Peyer's patch (tissue), 4 donors: Measurements from ENCODE around the gene PALM2AKAP2. TPM values are rescaled to one million over a fixed set of nuclear protein-coding genes. Genes with fewer than 3 reads are reported as not detected.

Experiments
- DNase-seq, 3 donors: peaks; one replicate each; pipeline ENCODE4 v3.0.0-alpha.2; 2017 to 2019
- H3K27ac ChIP-seq, 4 donors: fragments of 200-600 bp; sonication (generic); one replicate each; pipeline ENCODE4 v1.5.1; 2016 to 2019
- H3K27me3 ChIP-seq, 2 donors: fragments of 200-600 bp; sonication (generic); one replicate each; pipeline ENCODE4 v1.5.1; 2019
- H3K36me3 ChIP-seq, 3 donors: fragments of 200-600 bp; sonication (generic); one replicate each; pipeline ENCODE4 v1.5.1; 2016 to 2019
- H3K4me1 ChIP-seq, 4 donors: fragments of 200-600 bp; sonication (generic); one replicate each; pipeline ENCODE4 v1.5.1; 2016 to 2019
- H3K4me3 ChIP-seq, 4 donors: fragments of 200-600 bp; sonication (generic); 1 replicate in 3 of 4; 2 replicates in 1 of 4; pipeline ENCODE4 v1.5.1; 2016 to 2019; ENCODE audit warnings: mild to moderate bottlenecking in 1 of 4
- H3K9me3 ChIP-seq, 4 donors: fragments of 200-600 bp; sonication (generic); one replicate each; pipeline ENCODE4 v1.5.1; 2016 to 2019; ENCODE audit warnings: mild to moderate bottlenecking in 1 of 4
- CTCF ChIP-seq, 6 experiments: fragments of 450-650 bp in 4 of 6; fragments of 200-600 bp in 2 of 6; sonication (generic) in 1 of 6; IDR thresholded peaks; one replicate each; pipeline ENCODE4 v1.5.1; 2017 to 2019; ENCODE audit warnings: antibody characterized with exemption in 6 of 6, mild to moderate bottlenecking in 3 of 6, moderate library complexity in 1 of 6
- POLR2A ChIP-seq, 2 donors: fragments of 450-650 bp; IDR thresholded peaks; one replicate each; pipeline ENCODE4 v1.5.1; 2017; ENCODE audit warnings: antibody characterized with exemption in 2 of 2, mild to moderate bottlenecking in 2 of 2, moderate library complexity in 2 of 2
- total RNA-seq, 4 donors: library from RNA; depleted of rRNA; stranded (reverse); fragments of >200 nt; gene quantifications; one replicate each; pipeline ENCODE4 v1.1.0, GENCODE V29; 2016

PALM2AKAP2 gene
- total RNA-seq, 4 donors from 2014 or later, result 1.9 to 3.3 TPM; not detected in 2

- no peak for TF ChIP-seq CTCF (IDR thresholded peaks at IDR 0.05)
- no peak for TF ChIP-seq POLR2A (IDR thresholded peaks at IDR 0.05)
- Histone ChIP-seq H3K27ac (no peak overlapping the region), H3K36me3 (no peaks in the 10 kb centered on the region), H3K9me3 (no peaks in the 10 kb centered on the region), H3K4me3 (no peak overlapping the region), H3K27me3 (no peaks in the 10 kb centered on the region), H3K4me1 (peaks cover 0 to 4% (median 0%) of the 10 kb centered on the region in 4 donors)
- no peak for DNase-seq
Observed at GRCh38 chr9:109737295-109737694, 42.7 kb upstream of the PALM2AKAP2 start.

- Histone ChIP-seq H3K27me3 (no peaks in the 10 kb centered on the region), H3K4me3 (no peak overlapping the region), H3K9me3 (no peaks in the 10 kb centered on the region), H3K27ac (no peak overlapping the region), H3K4me1 (no peaks in the 10 kb centered on the region), H3K36me3 (no peaks in the 10 kb centered on the region)
- TF ChIP-seq POLR2A (IDR thresholded peaks at IDR 0.05), result no peak
- TF ChIP-seq CTCF (IDR thresholded peaks at IDR 0.05), result no peak
- no peak for DNase-seq
Observed at GRCh38 chr9:109739760-109740159, 40.2 kb upstream of the PALM2AKAP2 start.

- Histone ChIP-seq H3K36me3 (no peaks in the 10 kb centered on the region), H3K4me1 (no peaks in the 10 kb centered on the region), H3K27ac (no peak overlapping the region), H3K4me3 (no peak overlapping the region), H3K9me3 (no peaks in the 10 kb centered on the region), H3K27me3 (no peaks in the 10 kb centered on the region)
- TF ChIP-seq CTCF (IDR thresholded peaks at IDR 0.05), result no peak
- no peak for TF ChIP-seq POLR2A (IDR thresholded peaks at IDR 0.05)
- DNase-seq, result no peak
Observed at GRCh38 chr9:109742776-109743348, 37.1 kb upstream of the PALM2AKAP2 start.

- Histone ChIP-seq H3K4me1 (no peaks in the 10 kb centered on the region), H3K4me3 (no peak overlapping the region), H3K36me3 (no peaks in the 10 kb centered on the region), H3K9me3 (no peaks in the 10 kb centered on the region), H3K27me3 (no peaks in the 10 kb centered on the region), H3K27ac (no peak overlapping the region)
- no peak for DNase-seq
- no peak for TF ChIP-seq CTCF (IDR thresholded peaks at IDR 0.05)
- no peak for TF ChIP-seq POLR2A (IDR thresholded peaks at IDR 0.05)
Observed at GRCh38 chr9:109743696-109744095, 36.3 kb upstream of the PALM2AKAP2 start.

- H3K27me3 ChIP-seq, result no peaks in the 10 kb centered on the region
- no peak overlapping the region for H3K4me3 ChIP-seq
- DNase-seq, result no peak
- no peaks in the 10 kb centered on the region for H3K4me1 ChIP-seq
- TF ChIP-seq CTCF (IDR thresholded peaks at IDR 0.05) (no peak), POLR2A (IDR thresholded peaks at IDR 0.05) (no peak)
- no peaks in the 10 kb centered on the region for H3K9me3 ChIP-seq
- H3K36me3 ChIP-seq, result no peaks in the 10 kb centered on the region
- peak overlapping the region in 1 of 4 donors; percentile 3 for H3K27ac ChIP-seq
Observed at GRCh38 chr9:109745335-109746283, 34.4 kb upstream of the PALM2AKAP2 start.
